Measurements from ENCODE around the gene VPS35L. TPM values are rescaled to one million over a fixed set of nuclear protein-coding genes. Genes with fewer than 3 reads are reported as not detected.

The VPS35L gene
- total RNA-seq, 1 donor from 2014 or later, result 51.9 TPM

- peak; percentile 92 for ATAC-seq
- intact Hi-C loops (cut with DNase I), result no loop called here
- TF ChIP-seq CTCF (IDR thresholded peaks at IDR 0.05), result no peak
- Histone ChIP-seq H3K27me3 (no peaks in the 10 kb centered on the region), H3K36me3 (peaks cover 52% of the 10 kb centered on the region), H3K9me3 (no peaks in the 10 kb centered on the region), H3K4me1 (peaks cover 32% of the 10 kb centered on the region), H3K4me3 (peak overlapping the region; percentile 25), H3K27ac (peak overlapping the region; percentile 44)
- no peak for DNase-seq
Measured at GRCh38 chr16:19513377-19514053, 42.0 kb upstream of the VPS35L start.

GRCh38 chr16:19515757-19516156 lies 39.7 kb upstream of the VPS35L start:
- ATAC-seq, result no peak
- Histone ChIP-seq H3K4me3 (no peak overlapping the region), H3K27me3 (no peaks in the 10 kb centered on the region), H3K27ac (no peak overlapping the region), H3K9me3 (no peaks in the 10 kb centered on the region), H3K36me3 (peaks cover 30% of the 10 kb centered on the region), H3K4me1 (peaks cover 54% of the 10 kb centered on the region)
- DNase-seq, result no peak
- no peak for TF ChIP-seq CTCF (IDR thresholded peaks at IDR 0.05)
- intact Hi-C loops (cut with DNase I), result no loop called here

GRCh38 chr16:19517424-19518089 lies 37.9 kb upstream of the VPS35L start:
- Histone ChIP-seq H3K9me3 (no peaks in the 10 kb centered on the region), H3K36me3 (peaks cover 25% of the 10 kb centered on the region), H3K4me3 (no peak overlapping the region), H3K4me1 (peaks cover 55% of the 10 kb centered on the region), H3K27me3 (no peaks in the 10 kb centered on the region), H3K27ac (no peak overlapping the region)
- DNase-seq (no peak), ATAC-seq (no peak)
- no peak for TF ChIP-seq CTCF (IDR thresholded peaks at IDR 0.05)
- intact Hi-C loops (cut with DNase I), result no loop called here

- H3K4me3 ChIP-seq, result no peak overlapping the region
- intact Hi-C loops (cut with DNase I), result no loop called here
- no peak overlapping the region for H3K27ac ChIP-seq
- H3K4me1 ChIP-seq, result peaks cover 50% of the 10 kb centered on the region
- peaks cover 25% of the 10 kb centered on the region for H3K36me3 ChIP-seq
- no peak for TF ChIP-seq CTCF (IDR thresholded peaks at IDR 0.05)
- H3K9me3 ChIP-seq, result no peaks in the 10 kb centered on the region
- H3K27me3 ChIP-seq, result no peaks in the 10 kb centered on the region
- DNase-seq (no peak), ATAC-seq (no peak)
Measured at GRCh38 chr16:19518388-19518787, 37.1 kb upstream of the VPS35L start.

- H3K4me3 ChIP-seq, result peak overlapping the region; percentile 88
- H3K36me3 ChIP-seq, result peaks cover 15% of the 10 kb centered on the region
- TF ChIP-seq CTCF (IDR thresholded peaks at IDR 0.05), result no peak
- intact Hi-C loops (cut with DNase I), result no loop called here
- DNase-seq, result no peak
- H3K9me3 ChIP-seq, result no peaks in the 10 kb centered on the region
- no peak for ATAC-seq
- H3K27ac ChIP-seq, result peak overlapping the region; percentile 87
- H3K27me3 ChIP-seq, result no peaks in the 10 kb centered on the region
- peaks cover 54% of the 10 kb centered on the region for H3K4me1 ChIP-seq
Measured at GRCh38 chr16:19520861-19521331, 34.6 kb upstream of the VPS35L start.

Data from upper lobe of right lung (tissue), 1 donor.